Measurements from ENCODE around the gene CCNYL1. TPM values are rescaled to one million over a fixed set of nuclear protein-coding genes. Genes with fewer than 3 reads are reported as not detected.

The CCNYL1 gene
- total RNA-seq, 1 donor from 2014 or later = 25.6 TPM

- Histone ChIP-seq H3K27ac (no peak overlapping the region), H3K4me3 (peak overlapping the region; percentile 84), H3K4me1 (peaks cover 46% of the 10 kb centered on the region), H3K27me3 (ENCODE audit: low read depth) (no peaks in the 10 kb centered on the region), H3K9me3 (no peaks in the 10 kb centered on the region), H3K36me3 (peaks cover 42% of the 10 kb centered on the region)
- no peak for TF ChIP-seq CTCF (IDR thresholded peaks at IDR 0.05)
- DNase-seq = no peak
- intact Hi-C loops (cut with DNase I) = loop anchor here (10.0 kb wide), 1 partner anchor 269 kb away; no protein-coding TSS in a partner anchor
- no peak for ATAC-seq
Observed at GRCh38 chr2:207766041-207766551, 54.7 kb downstream of the CCNYL1 start.

GRCh38 chr2:207766697-207767460 lies 55.4 kb downstream of the CCNYL1 start:
- H3K27ac ChIP-seq = peak overlapping the region; percentile 58
- H3K27me3 ChIP-seq (ENCODE audit: low read depth) = no peaks in the 10 kb centered on the region
- H3K4me3 ChIP-seq = peak overlapping the region; percentile 84
- H3K9me3 ChIP-seq = no peaks in the 10 kb centered on the region
- TF ChIP-seq CTCF (IDR thresholded peaks at IDR 0.05) = no peak
- peak; percentile 58 for DNase-seq
- intact Hi-C loops (cut with DNase I) = loop anchor here (10.0 kb wide), 1 partner anchor 268 kb away; no protein-coding TSS in a partner anchor
- peaks cover 38% of the 10 kb centered on the region for H3K36me3 ChIP-seq
- peaks cover 46% of the 10 kb centered on the region for H3K4me1 ChIP-seq
- ATAC-seq = no peak

GRCh38 chr2:207767461-207768167 lies 56.2 kb downstream of the CCNYL1 start:
- intact Hi-C loops (cut with DNase I) = loop anchor here (10.0 kb wide), 1 partner anchor 267 kb away; no protein-coding TSS in a partner anchor
- TF ChIP-seq CTCF (IDR thresholded peaks at IDR 0.05) = no peak
- H3K27ac ChIP-seq = peak overlapping the region; percentile 85
- H3K9me3 ChIP-seq = no peaks in the 10 kb centered on the region
- peak; percentile 82 for DNase-seq
- H3K36me3 ChIP-seq = peaks cover 33% of the 10 kb centered on the region
- ATAC-seq = peak; percentile 35 to 46
- H3K4me1 ChIP-seq = peaks cover 46% of the 10 kb centered on the region
- no peaks in the 10 kb centered on the region for H3K27me3 ChIP-seq (ENCODE audit: low read depth)
- peak overlapping the region; percentile 84 for H3K4me3 ChIP-seq

GRCh38 chr2:207768168-207768865 lies 56.9 kb downstream of the CCNYL1 start:
- DNase-seq = peak; percentile 72

More at GRCh38 chr2:207768168-207768865, 56.9 kb downstream of the CCNYL1 start:
- H3K27ac ChIP-seq = peak overlapping the region; percentile 85
- peak; percentile 1 to 2 for ATAC-seq
- peaks cover 42% of the 10 kb centered on the region for H3K4me1 ChIP-seq
- TF ChIP-seq CTCF (IDR thresholded peaks at IDR 0.05) = no peak
- intact Hi-C loops (cut with DNase I) = loop anchor here (10.0 kb wide), 1 partner anchor 266 kb away; no protein-coding TSS in a partner anchor
- H3K9me3 ChIP-seq = no peaks in the 10 kb centered on the region
- H3K27me3 ChIP-seq (ENCODE audit: low read depth) = no peaks in the 10 kb centered on the region
- peaks cover 31% of the 10 kb centered on the region for H3K36me3 ChIP-seq
- peak overlapping the region; percentile 84 for H3K4me3 ChIP-seq
